Fibroblast of upper back skin (primary cell): ENCODE results near the gene KDM6B.

ENCODE experiments used
- DNase-seq: peaks from one replicate; pipeline ENCODE4 v3.0.0-alpha.2; 2013

The KDM6B gene

DNA sequence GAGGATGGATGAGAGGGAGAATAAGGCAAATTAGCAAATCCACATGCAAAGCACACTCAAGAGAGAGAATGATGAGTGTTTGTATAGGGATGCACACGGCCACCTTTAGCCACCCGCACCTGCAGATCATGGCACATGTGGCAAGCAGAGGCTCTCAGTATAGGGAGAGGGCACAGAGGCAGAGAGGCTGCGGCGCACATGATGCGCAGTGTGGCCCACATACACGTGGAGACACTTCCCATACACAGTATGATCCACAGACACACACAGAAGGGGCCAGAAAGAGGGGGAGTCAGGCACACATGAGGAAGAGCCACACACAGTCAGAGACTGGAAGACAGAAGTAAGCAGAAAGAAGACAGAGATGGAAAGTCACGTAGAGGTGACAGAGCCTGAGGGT is 48.1 kb downstream of the KDM6B start:
- DNase-seq = no peak

DNA sequence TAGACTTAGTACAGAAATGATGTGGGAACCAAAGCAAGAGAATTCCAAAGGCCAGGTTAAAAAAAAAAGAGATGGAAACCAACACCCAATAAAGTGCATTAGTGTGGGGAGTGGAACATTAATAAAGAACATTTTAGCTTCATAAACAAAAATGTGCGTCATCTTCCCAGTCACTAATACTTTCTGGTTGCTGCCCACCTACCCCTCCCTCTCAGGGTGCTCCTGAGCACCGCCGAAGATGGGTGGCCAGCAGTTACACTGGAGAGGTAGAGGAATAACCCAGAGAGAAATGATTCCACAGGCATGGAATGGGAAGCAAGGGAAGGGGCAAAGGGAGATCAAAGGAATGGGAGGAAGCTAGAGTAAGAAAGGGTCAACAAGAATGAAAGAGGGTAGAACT is 48.6 kb downstream of the KDM6B start:
- no peak for DNase-seq
